Right atrium auricular region (tissue), 2 donors: ENCODE measurements around the gene CNTN5. TPM values are rescaled to one million over a fixed set of nuclear protein-coding genes. Genes with fewer than 3 reads are reported as not detected.
A peak's percentile ranks its signal among the peaks of the same experiment; 100 is the strongest.

Experiments
- DNase-seq: peaks from one replicate; pipeline ENCODE4 v3.0.0-alpha.2; 2019; ENCODE audit warnings: low spot score
- H3K27ac ChIP-seq, 2 donors: fragments of 200-600 bp; sonication (generic); 1 replicate in 1 of 2; 2 replicates in 1 of 2; pipeline ENCODE4 v1.5.1; 2016 to 2019
- H3K27me3 ChIP-seq, 2 donors: fragments of 200-600 bp; sonication (generic); one replicate each; pipeline versions ENCODE4 v1.5.1 to v1.6.0; 2017 to 2019
- H3K36me3 ChIP-seq: fragments of 200-600 bp; sonication (generic); one replicate; pipeline ENCODE4 v1.5.1; 2016
- H3K4me1 ChIP-seq, 2 donors: fragments of 200-600 bp; sonication (generic); one replicate each; pipeline versions ENCODE4 v1.5.1 to v1.6.0; 2017 to 2019
- H3K4me3 ChIP-seq, 2 donors: fragments of 200-600 bp; sonication (generic); 1 replicate in 1 of 2; 2 replicates in 1 of 2; pipeline ENCODE4 v1.5.1; 2017 to 2019; ENCODE audit warnings: mild to moderate bottlenecking in 1 of 2, moderate library complexity in 1 of 2
- H3K9me3 ChIP-seq, 2 donors: fragments of 200-600 bp; sonication (generic); one replicate each; pipeline ENCODE4 v1.5.1; 2019
- CTCF ChIP-seq, 2 donors: fragments of 200-600 bp; sonication (generic); IDR thresholded peaks; one replicate each; pipeline ENCODE4 v1.5.1; 2019; ENCODE audit warnings: antibody characterized with exemption in 2 of 2
- total RNA-seq, 2 donors: library from RNA; depleted of rRNA; stranded (reverse); fragments of >200 nt; gene quantifications; one replicate each; pipeline ENCODE4 v1.1.0, GENCODE V29; 2016

CNTN5 gene
- total RNA-seq, result not detected

GRCh38 chr11:99020352-99021225 lies at the start of gene CNTN5:
CNTN5 (plus strand) TSS chr11:99020949.
- Histone ChIP-seq H3K36me3 (no peaks in the 10 kb centered on the region), H3K27me3 (no peaks in the 10 kb centered on the region), H3K4me3 (peak within 1 kb of the TSS; percentile 25 to 42), H3K27ac (no peak within 1 kb of the TSS), H3K4me1 (peaks cover 0 to 5% of the 10 kb centered on the region in 2 donors), H3K9me3 (no peaks in the 10 kb centered on the region)
- peak in 1 of 2 donors; percentile 26 for TF ChIP-seq CTCF (IDR thresholded peaks at IDR 0.05)
- DNase-seq, result peak; percentile 59

GRCh38 chr11:98979205-98979604 lies 41.5 kb upstream of the CNTN5 start:
- Histone ChIP-seq H3K9me3 (peaks cover 0 to 2% of the 10 kb centered on the region in 2 donors), H3K27ac (no peak overlapping the region), H3K27me3 (no peaks in the 10 kb centered on the region), H3K36me3 (no peaks in the 10 kb centered on the region), H3K4me3 (no peak overlapping the region), H3K4me1 (no peaks in the 10 kb centered on the region)
- DNase-seq, result no peak
- no peak for TF ChIP-seq CTCF (IDR thresholded peaks at IDR 0.05)

GRCh38 chr11:99015634-99016454 lies 4.9 kb upstream of the CNTN5 start:
- Histone ChIP-seq H3K36me3 (no peaks in the 10 kb centered on the region), H3K4me1 (peaks cover 0 to 2% of the 10 kb centered on the region in 2 donors), H3K4me3 (no peak overlapping the region), H3K27ac (no peak overlapping the region), H3K27me3 (no peaks in the 10 kb centered on the region), H3K9me3 (no peaks in the 10 kb centered on the region)
- DNase-seq, result no peak
- peak; percentile 81 to 92 for TF ChIP-seq CTCF (IDR thresholded peaks at IDR 0.05)

GRCh38 chr11:99019696-99020095 lies 1.1 kb upstream of the CNTN5 start:
- H3K36me3 ChIP-seq, result no peaks in the 10 kb centered on the region
- TF ChIP-seq CTCF (IDR thresholded peaks at IDR 0.05), result no peak
- no peak overlapping the region for H3K27ac ChIP-seq
- no peak overlapping the region for H3K4me3 ChIP-seq
- H3K27me3 ChIP-seq, result no peaks in the 10 kb centered on the region
- no peak for DNase-seq
- H3K4me1 ChIP-seq, result peaks cover 0 to 5% of the 10 kb centered on the region in 2 donors
- no peaks in the 10 kb centered on the region for H3K9me3 ChIP-seq

GRCh38 chr11:99037057-99037456 lies 16.3 kb downstream of the CNTN5 start:
- Histone ChIP-seq H3K4me1 (no peaks in the 10 kb centered on the region), H3K36me3 (no peaks in the 10 kb centered on the region), H3K4me3 (no peak overlapping the region), H3K27ac (no peak overlapping the region), H3K9me3 (peaks cover 0 to 4% of the 10 kb centered on the region in 2 donors), H3K27me3 (no peaks in the 10 kb centered on the region)
- DNase-seq, result no peak
- TF ChIP-seq CTCF (IDR thresholded peaks at IDR 0.05), result no peak
